ENCODE measurements around the gene PTDSS2.

The PTDSS2 gene

DNA sequence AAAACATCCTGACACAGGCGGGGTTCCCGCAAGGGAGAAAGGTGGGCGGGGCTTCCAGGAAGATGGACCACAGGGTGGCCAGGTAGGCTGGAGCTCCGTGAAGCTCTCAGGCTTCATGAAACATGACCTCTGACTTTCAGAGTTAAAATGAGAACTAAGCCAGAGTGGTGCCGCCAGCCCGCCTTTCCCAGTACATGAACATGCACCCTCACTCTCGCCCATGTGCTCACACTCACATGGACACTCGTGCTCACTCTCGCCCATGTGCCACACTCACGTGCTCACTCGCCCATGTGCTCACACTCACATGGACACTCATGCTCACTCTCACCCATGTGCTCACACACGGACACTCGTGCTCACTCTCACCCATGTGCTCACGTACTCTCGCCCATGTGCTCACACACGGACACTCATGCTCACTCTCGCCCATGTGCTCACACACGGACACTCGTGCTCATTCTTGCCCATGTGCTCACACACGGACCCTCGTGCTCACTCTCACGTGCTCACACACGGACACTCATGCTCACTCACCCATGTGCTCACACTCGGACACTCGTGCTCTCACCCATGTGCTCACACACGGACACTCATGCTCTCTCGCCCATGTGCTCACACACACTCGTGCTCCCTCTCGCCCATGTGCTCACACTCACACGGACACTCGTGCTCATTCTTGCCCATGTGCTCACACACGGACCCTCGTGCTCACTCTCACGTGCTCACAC is 46.9 kb downstream of the PTDSS2 start:
- Histone ChIP-seq H3K9me3 (ENCODE audit: control insufficient read depth, low read length) (no peaks in the 10 kb centered on the region), H3K4me1 (ENCODE audit: control insufficient read depth, insufficient read depth, low read length) (peaks cover 5% of the 10 kb centered on the region), H3K36me3 (ENCODE audit: control insufficient read depth, insufficient read depth, low read length) (peaks cover 27% of the 10 kb centered on the region), H3K9ac (ENCODE audit: low read length) (no peak overlapping the region), H3K4me3 (ENCODE audit: low read length) (no peak overlapping the region), H3K27me3 (ENCODE audit: control insufficient read depth, insufficient read depth, low read length) (no peaks in the 10 kb centered on the region)

DNA sequence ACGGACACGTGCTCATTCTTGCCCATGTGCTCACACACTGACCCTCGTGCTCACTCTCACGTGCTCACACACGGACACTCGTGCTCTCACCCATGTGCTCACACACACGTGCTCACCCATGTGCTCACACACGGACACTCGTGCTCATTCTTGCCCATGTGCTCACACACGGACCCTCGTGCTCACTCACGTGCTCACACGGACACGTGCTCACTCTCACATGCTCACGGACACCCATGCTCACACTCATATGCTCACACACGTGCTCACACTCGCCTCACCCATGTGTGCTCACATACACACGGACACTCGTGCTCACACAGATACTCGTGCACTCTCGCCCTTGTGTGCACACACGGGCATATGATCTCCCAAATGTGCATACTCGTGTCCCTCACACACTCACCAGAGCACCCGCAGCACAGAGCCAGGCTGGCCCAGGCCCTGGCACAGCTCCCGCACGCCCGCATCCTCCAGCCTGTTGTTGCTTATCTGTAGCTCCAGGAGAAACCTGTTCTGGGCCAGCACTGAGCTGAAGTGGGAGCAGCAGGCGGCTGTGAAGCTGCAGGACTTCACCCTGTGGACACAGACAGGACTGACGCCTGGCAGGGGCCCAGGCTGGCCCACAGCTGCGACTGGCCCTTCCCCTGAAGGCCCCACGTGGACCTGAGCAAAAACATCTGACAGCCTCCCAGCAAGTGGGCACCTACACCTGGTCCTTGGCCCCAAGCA is 47.7 kb downstream of the PTDSS2 start:
- Histone ChIP-seq H3K4me1 (ENCODE audit: control insufficient read depth, insufficient read depth, low read length) (peaks cover 10% of the 10 kb centered on the region), H3K9me3 (ENCODE audit: control insufficient read depth, low read length) (no peaks in the 10 kb centered on the region), H3K36me3 (ENCODE audit: control insufficient read depth, insufficient read depth, low read length) (peaks cover 27% of the 10 kb centered on the region)

DNA sequence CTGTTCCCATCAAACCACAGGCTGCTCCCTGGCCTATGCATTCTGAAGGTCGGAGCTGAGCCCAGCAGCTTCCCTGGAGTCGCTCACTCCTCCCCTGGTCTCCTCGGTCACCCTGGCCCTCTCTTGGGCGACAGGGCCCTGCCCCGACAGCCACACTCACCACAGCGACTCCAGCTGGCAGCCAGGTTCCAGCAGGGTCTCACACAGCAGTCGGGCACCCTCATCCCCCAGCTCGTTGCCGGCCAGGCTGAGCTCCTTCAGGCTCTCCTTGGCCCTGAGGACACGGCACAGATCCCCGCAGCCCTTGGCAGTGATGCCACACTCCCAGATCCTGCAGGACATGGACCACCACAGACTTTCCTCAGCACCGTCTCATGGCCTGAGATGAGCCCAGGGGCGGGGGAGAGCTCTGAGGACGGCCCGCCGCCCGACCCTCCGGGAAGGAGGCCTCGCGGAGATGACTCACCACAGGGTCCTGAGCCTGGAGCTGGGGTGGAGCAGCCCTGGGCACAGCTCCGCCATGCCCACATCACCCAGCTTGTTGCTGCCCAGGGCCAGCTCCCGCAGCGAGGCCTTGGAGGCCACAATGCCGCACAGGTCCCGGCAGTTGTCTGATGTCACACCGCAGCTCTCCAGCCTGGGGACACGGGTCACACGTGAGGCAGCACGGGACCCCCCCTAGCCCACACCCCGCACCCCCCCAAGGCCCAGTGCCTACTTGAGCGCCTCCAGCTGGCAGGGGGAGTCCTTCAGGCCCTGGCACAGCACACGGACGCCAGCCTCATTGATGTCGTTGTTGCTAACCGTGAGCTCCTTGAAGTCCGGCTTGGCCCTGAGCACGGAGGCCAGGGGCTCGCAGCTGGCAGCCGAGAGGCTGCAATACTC is 48.5 kb downstream of the PTDSS2 start:
- Histone ChIP-seq H3K9me3 (ENCODE audit: control insufficient read depth, low read length) (no peaks in the 10 kb centered on the region), H3K4me3 (ENCODE audit: low read length) (no peak overlapping the region), H3K4me1 (ENCODE audit: control insufficient read depth, insufficient read depth, low read length) (peaks cover 10% of the 10 kb centered on the region), H3K9ac (ENCODE audit: low read length) (no peak overlapping the region), H3K36me3 (ENCODE audit: control insufficient read depth, insufficient read depth, low read length) (peaks cover 27% of the 10 kb centered on the region), H3K27me3 (ENCODE audit: control insufficient read depth, insufficient read depth, low read length) (no peaks in the 10 kb centered on the region)

More for the DNA sequence above, 47.7 kb downstream of the PTDSS2 start:
- H3K27me3 ChIP-seq (ENCODE audit: control insufficient read depth, insufficient read depth, low read length) = no peaks in the 10 kb centered on the region
- H3K9ac ChIP-seq (ENCODE audit: low read length) = no peak overlapping the region
- H3K4me3 ChIP-seq (ENCODE audit: low read length) = no peak overlapping the region

DNA sequence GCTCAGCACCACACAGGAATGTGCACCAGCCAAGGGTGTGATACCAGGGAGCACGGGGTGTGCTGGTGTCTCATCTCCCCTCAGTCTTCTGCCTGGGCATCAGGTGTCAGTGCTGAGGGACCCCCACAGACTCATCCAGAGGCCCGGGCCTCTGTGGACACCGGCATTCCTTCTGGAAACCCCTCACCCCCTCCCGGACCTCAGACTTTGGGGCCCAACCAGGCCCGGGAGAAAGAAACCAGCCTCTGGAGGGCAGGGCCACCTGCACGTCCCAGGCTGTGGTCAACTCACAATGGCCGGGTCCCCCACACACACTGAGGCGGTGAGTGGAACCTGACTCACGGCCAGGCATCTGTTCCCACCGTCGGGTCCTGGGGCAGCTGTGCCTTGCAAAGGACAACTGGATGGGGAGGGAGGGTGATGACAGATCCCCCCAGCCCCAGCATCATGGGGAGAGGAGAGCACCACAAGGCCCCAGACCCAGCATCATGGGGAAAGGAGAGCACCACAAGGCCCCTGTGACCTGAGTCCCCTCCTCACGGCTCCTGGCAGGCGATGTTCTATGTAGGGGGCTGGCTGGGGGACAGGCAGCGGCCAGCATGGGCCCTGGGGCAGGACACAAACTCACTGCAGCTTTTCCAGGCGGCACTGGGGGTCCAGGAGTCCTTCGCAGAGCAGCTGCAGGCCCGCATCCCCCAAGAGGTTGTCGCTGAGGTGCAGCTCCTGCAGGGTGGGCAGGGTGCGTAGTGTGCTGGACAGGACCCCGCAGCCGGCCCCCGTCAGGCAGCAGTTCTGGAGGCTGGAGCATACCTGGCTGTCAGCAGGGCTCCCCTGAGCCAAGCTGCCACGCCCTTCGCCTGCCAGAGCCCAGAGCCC is 49.4 kb downstream of the PTDSS2 start:
- H3K4me1 ChIP-seq (ENCODE audit: control insufficient read depth, insufficient read depth, low read length) = peaks cover 19% of the 10 kb centered on the region
- peaks cover 27% of the 10 kb centered on the region for H3K36me3 ChIP-seq (ENCODE audit: control insufficient read depth, insufficient read depth, low read length)
- H3K9ac ChIP-seq (ENCODE audit: low read length) = no peak overlapping the region
- H3K4me3 ChIP-seq (ENCODE audit: low read length) = no peak overlapping the region
- no peaks in the 10 kb centered on the region for H3K9me3 ChIP-seq (ENCODE audit: control insufficient read depth, low read length)
- no peaks in the 10 kb centered on the region for H3K27me3 ChIP-seq (ENCODE audit: control insufficient read depth, insufficient read depth, low read length)

DNA sequence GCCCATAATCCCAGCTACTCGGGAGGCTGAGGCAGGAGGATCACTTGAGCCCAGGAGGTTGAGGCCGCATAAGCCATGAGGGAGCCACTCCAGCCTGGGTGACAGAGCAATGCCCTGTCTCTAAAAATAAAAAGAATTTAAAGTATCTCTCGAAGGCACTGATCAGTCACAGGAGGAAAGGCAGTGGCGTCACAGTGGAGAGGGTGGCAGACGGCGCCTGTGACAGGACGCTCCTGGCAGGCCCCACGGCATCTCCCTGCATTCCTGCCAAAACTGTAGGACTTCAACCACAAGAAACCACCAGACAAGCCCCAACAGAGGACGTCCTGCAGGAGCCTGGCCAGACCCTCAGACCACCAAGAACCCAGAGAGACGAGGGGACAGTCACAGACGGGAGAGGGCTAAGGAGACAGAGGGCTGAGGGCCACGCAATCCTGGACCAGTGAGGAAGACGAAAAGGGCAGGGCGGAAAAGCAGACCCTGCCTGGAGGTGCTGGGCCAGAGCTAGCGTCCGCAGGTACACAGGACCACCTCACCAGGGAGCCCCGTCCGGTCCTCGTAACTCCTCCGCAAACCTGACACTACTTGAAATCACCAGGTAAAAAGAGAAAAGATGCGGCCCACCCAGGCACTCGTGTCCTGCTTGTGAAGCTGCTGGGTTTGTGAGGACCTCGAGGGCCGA is 51.1 kb downstream of the PTDSS2 start:
- Histone ChIP-seq H3K9me3 (ENCODE audit: control insufficient read depth, low read length) (no peaks in the 10 kb centered on the region), H3K4me3 (ENCODE audit: low read length) (no peak overlapping the region), H3K27me3 (ENCODE audit: control insufficient read depth, insufficient read depth, low read length) (no peaks in the 10 kb centered on the region), H3K9ac (ENCODE audit: low read length) (no peak overlapping the region), H3K36me3 (ENCODE audit: control insufficient read depth, insufficient read depth, low read length) (peaks cover 27% of the 10 kb centered on the region), H3K4me1 (ENCODE audit: control insufficient read depth, insufficient read depth, low read length) (peaks cover 36% of the 10 kb centered on the region)

DNA sequence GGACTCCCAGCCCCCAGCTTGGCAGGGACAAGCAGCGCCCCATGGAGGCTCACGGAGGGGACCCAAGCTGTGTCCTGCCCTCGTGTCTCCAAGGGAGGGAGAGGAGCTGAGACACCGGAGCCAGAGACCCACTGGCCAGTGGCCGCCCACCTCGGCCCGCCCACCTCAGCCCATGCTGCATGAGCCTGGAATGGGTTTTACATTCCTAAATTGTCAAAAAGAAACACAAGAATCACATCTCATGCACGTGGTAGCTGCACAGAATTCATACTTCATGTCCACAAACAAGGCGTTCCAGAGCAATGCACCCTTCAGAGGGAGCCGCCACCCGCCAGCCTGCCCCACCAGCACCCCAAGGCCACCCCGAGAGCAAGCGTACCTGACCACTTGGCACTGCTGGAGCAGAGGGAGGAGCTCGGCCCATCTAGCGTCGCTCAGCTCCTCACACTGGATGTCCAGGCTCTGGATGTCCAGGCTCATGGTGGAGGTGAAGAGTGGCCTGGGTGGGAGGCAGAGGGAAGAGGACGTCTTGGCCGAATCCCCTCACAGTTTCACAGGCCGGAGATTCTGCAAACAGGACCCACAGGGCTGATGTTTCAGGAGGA is 51.7 kb downstream of the PTDSS2 start:
- no peaks in the 10 kb centered on the region for H3K27me3 ChIP-seq (ENCODE audit: control insufficient read depth, insufficient read depth, low read length)
- no peak overlapping the region for H3K4me3 ChIP-seq (ENCODE audit: low read length)
- H3K9ac ChIP-seq (ENCODE audit: low read length) = no peak overlapping the region
- peaks cover 40% of the 10 kb centered on the region for H3K4me1 ChIP-seq (ENCODE audit: control insufficient read depth, insufficient read depth, low read length)
- no peaks in the 10 kb centered on the region for H3K9me3 ChIP-seq (ENCODE audit: control insufficient read depth, low read length)
- peaks cover 27% of the 10 kb centered on the region for H3K36me3 ChIP-seq (ENCODE audit: control insufficient read depth, insufficient read depth, low read length)

DNA sequence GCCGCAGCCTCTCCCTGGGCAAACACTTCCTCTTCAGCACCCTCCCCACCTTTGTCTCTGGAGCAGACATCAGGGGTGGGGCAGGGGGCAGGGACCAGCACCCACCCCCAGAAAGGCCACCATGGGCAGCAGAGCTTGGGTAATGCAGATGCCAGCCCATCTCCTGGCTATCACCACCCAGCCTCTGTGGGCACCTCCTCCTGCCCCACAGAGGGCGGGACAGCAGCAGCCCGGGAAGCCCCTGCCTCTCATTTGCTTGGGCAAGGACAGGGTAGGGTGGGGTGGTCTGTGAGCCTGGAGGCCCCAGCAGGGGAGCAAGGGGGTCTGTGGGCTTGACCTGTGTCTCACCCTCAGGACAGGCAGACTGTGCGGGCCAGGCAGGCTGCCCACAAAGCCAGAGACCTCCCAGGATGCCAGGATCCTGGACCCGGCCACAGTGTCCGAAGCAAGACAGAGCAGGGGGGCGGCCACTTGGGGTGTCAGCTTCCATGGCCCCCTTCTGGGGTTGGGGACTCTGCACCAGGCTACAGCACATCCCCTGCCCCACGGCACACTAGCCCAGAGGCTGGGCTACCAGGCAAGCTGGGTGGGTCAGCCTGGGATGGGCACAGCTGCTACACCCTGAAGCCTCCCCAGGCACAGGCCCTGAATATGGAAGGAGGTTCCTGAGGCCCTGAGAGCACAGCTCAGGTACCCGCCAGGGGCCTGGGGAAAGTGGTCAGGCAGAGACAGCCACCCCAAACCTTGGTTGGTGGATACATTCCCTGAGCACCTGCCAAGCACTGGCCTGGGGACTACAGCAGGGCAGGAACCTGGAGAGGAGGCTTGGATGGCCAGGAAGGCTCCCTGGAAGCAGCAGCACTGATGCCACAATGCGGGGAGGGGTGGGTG is 52.5 kb downstream of the PTDSS2 start:
- Histone ChIP-seq H3K4me1 (ENCODE audit: control insufficient read depth, insufficient read depth, low read length) (peaks cover 42% of the 10 kb centered on the region), H3K4me3 (ENCODE audit: low read length) (no peak overlapping the region), H3K27me3 (ENCODE audit: control insufficient read depth, insufficient read depth, low read length) (no peaks in the 10 kb centered on the region), H3K9me3 (ENCODE audit: control insufficient read depth, low read length) (no peaks in the 10 kb centered on the region), H3K36me3 (ENCODE audit: control insufficient read depth, insufficient read depth, low read length) (peaks cover 25% of the 10 kb centered on the region), H3K9ac (ENCODE audit: low read length) (no peak overlapping the region)

DNA sequence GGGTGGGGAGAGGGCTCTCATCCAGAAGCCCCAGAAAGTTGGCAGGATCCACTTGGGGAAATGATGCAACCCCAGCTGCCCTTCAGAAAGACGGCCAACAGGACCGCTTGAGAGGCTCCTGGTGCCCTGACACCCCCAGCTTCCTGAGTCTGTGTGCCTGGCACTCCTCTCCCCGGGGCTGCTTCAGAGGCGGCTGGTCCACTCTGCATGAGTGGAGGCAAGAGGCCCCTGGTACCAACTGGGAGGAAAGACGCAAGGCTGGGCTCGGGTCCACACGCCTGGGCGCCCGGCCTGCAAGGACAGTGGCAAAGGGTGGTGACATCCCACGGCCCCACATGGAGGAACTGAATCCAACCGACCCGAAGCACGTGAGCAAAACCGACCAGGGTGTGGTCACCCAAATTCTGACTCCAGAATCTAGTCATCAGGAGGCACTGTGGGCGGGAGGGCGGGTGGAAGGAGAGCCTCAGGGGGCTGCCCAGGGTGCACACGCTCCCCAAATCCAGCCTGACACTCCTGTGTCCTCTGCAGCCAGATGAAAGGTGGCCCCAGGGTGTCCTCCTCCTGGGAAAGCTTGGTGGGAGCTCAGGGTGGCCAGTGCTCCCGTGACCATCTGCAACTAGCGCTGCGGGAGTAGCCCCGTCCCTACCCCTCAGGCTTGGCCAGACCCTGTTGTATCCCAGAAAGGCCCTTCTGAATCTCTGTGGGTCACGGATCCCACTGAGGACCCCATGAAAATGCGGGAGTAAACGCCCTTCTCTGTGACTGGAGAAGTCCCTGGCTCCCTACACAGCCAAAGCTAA is 53.3 kb downstream of the PTDSS2 start:
- peaks cover 46% of the 10 kb centered on the region for H3K4me1 ChIP-seq (ENCODE audit: control insufficient read depth, insufficient read depth, low read length)
- H3K9me3 ChIP-seq (ENCODE audit: control insufficient read depth, low read length) = no peaks in the 10 kb centered on the region
- H3K36me3 ChIP-seq (ENCODE audit: control insufficient read depth, insufficient read depth, low read length) = peaks cover 16% of the 10 kb centered on the region
- no peak overlapping the region for H3K4me3 ChIP-seq (ENCODE audit: low read length)
- peak overlapping the region; percentile 95 for H3K9ac ChIP-seq (ENCODE audit: low read length)
- H3K27me3 ChIP-seq (ENCODE audit: control insufficient read depth, insufficient read depth, low read length) = no peaks in the 10 kb centered on the region

DNA sequence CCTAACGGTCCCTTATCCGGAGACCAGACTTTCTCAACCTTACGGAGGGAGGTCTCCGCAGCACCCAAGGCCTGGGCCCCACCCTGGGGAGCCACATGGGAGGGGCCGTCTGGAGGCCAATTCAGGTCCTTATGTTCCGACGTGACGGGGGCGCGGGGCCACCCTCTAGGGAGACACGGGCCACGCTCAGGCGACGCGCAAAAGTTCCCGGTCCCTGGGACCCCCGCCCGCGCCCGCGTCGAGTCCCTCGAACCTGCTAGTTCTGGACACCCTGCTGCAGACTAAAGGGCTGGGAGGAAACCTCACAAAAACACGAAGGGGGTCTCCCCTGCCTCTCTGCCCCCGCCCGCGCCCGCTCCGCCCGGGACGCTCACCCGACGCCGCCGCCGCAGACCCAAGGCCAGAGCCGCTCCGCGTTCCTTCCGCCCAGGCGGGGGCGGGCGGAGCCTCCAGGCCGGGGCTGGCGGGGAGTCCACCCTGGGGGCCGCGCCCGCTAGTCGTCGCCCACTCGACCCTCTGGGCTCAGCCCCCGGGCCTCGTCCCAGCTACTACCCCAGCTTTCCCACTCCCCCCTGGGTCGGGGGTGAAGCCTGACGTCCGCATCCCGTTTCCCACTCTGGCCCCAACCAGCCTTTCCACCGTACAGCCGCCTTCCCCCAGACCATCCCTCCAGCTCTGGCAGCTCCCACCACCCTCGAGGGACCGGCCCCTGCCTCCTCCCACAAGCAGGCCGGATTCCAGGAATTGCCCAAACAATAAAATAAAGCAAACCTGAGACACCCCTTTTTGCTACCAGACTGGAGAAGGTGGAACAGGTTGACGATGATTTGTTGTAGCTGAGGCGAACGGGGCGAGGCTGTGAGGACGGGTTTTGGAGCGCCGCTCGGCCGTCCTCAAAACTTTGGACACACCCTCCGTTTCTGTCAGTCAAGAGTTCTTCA is 54.2 kb downstream of the PTDSS2 start:
- H3K4me3 ChIP-seq (ENCODE audit: low read length) = no peak overlapping the region
- H3K4me1 ChIP-seq (ENCODE audit: control insufficient read depth, insufficient read depth, low read length) = peaks cover 46% of the 10 kb centered on the region
- peak overlapping the region; percentile 95 for H3K9ac ChIP-seq (ENCODE audit: low read length)
- H3K27me3 ChIP-seq (ENCODE audit: control insufficient read depth, insufficient read depth, low read length) = no peaks in the 10 kb centered on the region
- H3K9me3 ChIP-seq (ENCODE audit: control insufficient read depth, low read length) = no peaks in the 10 kb centered on the region
- peaks cover 7% of the 10 kb centered on the region for H3K36me3 ChIP-seq (ENCODE audit: control insufficient read depth, insufficient read depth, low read length)

Data from mucosa of stomach (tissue), 1 donor.